ENCODE measurements around the gene TOM1L1.

GRCh38 chr17:54881255-54881972, 19.2 kb upstream of the TOM1L1 start:
- TF ChIP-seq, protein P1, sequence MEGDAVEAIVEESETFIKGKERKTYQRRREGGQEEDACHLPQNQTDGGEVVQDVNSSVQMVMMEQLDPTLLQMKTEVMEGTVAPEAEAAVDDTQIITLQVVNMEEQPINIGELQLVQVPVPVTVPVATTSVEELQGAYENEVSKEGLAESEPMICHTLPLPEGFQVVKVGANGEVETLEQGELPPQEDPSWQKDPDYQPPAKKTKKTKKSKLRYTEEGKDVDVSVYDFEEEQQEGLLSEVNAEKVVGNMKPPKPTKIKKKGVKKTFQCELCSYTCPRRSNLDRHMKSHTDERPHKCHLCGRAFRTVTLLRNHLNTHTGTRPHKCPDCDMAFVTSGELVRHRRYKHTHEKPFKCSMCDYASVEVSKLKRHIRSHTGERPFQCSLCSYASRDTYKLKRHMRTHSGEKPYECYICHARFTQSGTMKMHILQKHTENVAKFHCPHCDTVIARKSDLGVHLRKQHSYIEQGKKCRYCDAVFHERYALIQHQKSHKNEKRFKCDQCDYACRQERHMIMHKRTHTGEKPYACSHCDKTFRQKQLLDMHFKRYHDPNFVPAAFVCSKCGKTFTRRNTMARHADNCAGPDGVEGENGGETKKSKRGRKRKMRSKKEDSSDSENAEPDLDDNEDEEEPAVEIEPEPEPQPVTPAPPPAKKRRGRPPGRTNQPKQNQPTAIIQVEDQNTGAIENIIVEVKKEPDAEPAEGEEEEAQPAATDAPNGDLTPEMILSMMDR (conservative IDR thresholded peaks at IDR 0.05 in 1 of 2, IDR thresholded peaks at IDR 0.05 in 1 of 2; ENCODE audit: extremely low read depth in 1 of 2, insufficient read depth in 1 of 2, low read depth in 1 of 2, low read length in 2 of 2), result no peak
- TF ChIP-seq EZH2 (IDR thresholded peaks at IDR 0.05; ENCODE audit: borderline replicate concordance, low read length), result no peak

Measured in mammary epithelial cell (primary cell).